ENCODE data around the gene ADAMTS2.

The ADAMTS2 gene

DNA sequence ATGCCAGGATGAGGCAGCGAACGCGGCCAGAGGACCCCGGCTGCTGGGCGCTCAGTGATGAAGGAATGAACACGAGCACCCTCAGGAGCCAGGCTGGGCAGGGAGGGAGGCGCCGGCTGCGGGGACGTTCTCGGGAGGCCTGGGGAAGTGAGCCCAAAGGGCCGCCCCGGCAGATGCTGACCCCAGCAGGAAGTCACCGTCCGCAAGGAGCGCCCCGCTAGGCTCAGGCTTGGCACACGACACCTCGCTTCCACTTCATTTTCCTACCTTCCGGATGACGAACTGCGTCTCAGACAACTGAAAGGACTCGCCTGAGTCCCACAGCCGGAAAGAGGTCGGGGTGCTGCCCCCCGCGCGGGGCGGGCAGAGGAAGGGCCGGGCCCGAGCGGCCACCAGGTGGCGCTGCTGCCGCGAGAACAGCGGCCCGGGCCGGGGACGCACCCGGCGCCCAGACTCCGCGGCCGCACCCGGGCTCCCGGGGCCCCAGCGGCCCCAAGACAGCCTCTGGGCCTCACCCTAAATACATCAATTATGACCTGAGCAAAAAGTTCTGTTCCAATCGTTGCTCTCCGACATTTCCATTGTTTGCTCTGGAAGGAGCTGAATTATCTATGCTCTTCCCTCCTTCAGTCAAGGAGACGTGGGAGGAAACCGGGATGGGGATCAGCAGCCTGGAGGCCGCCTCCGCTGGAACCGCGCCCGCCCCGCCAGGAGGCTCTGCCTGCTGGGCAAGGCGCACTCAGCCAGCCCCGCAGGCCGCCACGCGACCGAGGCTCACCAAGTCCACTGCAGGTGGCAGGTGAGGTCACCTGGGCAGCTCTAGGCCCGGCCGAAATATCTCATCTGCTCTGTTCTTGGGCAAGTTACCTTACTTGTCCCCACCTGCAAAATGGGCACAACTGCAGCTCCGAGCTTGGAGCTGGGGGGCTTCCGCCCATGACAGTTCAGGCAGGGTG, 178.1 kb downstream of the ADAMTS2 start:
- peak; percentile 39 for DNase-seq

DNA sequence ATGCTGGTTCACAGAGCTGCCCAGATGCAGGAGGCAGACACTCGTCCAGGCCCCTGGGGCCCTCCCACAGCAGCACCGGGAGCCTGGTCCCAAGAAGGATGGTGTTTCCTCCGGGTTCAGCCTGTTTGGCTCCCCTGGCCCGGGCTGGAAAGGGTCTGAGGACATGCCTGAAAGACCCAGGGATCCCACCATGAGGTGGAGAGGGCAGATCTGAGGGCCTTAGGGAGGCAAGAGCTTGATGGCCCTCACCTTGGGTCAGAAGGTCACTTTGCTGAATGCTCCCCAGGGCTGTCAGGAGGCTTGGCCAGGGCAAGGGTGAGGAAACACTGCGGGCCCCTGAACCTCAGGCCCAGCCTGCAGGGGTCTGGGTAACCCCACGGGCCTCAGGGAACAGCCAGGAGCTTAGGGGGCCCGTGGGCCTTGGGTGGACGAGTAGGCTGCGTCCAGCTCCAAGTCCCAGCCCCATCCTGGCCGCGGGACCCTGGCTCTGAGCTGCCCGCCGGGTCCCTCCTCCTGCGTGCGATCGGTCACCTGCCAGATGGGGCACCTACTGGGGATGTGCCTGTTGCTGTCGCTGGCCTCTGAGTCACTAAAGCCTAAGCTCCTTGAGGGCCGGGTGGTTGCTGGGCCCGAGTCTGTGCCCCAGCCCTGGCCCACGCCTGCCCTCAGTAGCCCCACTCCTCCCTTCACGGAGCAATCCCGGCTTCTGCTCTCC, 178.9 kb downstream of the ADAMTS2 start:
- DNase-seq, result no peak

DNA sequence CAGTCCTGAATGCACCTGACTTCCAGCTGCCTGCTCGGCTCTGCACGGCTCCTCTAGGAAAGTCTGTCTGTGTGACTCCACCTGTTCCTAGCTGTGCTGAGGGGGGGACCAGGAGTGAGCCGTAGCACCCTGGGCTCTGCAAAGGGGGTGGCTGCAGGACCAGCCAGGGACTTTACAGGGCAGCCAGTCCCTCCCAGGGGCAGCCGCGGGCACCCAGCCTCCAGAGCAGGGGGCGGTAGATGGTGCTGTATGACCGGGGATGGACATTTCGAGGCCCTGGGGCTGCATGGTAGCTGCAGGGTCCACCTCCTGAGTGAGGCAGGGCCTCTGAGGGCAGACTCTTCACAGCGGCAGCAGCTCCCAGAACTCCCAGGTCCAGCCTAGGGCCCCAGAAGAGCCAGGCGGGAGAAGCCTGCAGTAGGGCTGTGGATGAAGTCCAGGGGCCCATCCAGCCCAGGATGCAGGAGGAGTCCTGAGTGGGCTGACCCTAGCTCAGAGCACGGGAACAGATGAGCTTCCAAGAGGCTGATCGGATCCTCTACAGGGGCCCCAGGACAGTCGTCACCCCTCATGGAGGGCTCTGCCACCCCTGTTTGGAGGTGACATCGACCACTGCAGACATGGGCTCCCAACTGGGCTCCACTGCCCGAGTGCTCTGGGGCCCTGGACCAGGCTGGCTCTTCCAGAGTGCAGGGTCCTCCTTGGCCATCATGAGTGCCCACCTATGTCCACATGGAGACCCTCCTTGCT, 179.7 kb downstream of the ADAMTS2 start:
- no peak for DNase-seq

DNA sequence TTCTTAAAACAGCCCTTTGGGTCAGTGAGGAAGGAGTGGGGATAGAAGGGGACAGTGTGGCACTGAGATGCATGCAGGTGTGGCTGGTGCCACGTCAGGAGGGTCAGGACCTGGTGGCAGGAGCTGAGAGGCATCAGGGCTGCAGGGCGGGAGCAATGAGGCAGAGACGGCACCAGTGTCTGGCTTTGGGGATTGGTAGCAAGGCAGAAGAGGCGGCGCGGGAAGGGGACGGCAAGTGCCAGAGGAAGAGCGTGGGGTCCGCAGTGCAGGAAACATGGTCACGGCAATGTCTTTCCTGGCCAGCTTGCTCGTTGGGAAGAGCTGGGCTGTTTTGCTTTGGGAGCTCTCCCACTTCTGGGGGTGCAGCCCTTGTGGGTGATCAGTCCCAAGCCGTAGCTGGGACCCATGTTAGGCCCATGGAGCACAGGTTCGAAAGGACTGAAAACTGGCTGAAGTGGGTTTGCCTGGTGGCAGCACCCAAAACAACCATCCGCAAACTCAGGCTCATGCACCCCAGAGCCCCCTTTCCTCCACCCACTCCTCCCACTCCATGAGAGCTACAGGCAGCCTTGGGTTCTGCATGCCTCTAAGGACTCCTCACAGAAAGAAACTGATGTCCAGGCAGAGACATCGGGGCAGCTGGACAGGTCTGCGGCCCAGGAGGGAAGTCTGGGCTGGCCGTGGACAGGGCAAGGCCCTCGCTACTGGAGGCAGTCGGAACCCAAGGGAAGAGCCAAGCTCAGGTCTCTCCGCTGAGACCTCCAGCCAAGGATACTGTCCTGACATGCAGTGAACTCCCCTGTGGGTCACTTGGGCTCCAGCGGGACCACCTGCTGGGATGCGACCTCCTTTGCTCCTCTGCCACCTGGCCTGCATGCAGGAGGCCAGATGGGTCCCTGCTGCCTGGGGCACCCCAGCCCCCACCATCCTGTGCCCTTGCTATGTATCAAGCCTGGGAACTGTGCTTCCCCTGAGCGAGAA, 180.6 kb downstream of the ADAMTS2 start:
- DNase-seq, result no peak

DNA sequence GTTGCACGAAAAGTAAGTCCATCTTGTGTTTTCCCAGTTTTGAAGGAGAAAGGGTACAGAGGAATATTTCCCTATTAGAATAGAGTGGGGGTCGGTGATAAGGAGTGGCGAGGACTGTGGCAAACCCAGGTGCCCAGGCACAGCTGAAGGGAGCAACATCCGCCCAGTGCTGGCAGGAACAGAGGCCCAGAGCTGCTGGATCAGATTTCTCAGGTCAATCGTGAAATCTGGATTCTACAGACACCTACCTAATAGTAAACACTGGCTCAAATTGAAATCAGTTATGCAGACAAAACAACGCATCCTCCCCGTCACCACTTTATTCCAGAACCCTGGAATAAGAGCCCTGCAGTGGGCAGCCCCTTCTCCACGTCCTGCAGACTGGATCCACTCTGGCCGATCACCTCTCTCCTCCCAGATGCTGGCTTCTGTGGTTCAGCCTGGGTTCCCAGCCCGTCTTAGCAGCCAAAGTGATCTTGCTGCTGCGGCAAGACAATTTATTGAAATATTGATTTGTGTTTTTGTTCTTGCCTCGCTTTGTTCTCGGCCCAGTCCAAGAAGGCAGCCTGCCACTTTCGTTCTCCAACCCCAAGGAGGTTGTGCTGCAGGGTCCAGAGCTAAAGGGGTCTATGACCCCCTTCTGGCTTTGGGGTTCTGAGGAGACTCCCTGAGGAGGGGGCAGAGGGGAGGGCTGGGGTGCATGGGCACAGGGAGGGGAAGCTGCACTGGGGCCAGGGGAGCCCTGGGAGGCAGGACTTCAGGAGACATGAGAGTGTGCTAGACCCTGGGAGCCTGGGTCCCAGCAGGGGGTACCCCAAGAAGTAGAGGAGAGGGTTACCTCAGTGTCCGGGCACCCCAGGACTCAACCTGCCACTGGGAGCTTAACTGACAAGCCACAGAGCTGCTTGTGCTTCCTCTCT, 181.8 kb downstream of the ADAMTS2 start:
- DNase-seq, result no peak

DNA sequence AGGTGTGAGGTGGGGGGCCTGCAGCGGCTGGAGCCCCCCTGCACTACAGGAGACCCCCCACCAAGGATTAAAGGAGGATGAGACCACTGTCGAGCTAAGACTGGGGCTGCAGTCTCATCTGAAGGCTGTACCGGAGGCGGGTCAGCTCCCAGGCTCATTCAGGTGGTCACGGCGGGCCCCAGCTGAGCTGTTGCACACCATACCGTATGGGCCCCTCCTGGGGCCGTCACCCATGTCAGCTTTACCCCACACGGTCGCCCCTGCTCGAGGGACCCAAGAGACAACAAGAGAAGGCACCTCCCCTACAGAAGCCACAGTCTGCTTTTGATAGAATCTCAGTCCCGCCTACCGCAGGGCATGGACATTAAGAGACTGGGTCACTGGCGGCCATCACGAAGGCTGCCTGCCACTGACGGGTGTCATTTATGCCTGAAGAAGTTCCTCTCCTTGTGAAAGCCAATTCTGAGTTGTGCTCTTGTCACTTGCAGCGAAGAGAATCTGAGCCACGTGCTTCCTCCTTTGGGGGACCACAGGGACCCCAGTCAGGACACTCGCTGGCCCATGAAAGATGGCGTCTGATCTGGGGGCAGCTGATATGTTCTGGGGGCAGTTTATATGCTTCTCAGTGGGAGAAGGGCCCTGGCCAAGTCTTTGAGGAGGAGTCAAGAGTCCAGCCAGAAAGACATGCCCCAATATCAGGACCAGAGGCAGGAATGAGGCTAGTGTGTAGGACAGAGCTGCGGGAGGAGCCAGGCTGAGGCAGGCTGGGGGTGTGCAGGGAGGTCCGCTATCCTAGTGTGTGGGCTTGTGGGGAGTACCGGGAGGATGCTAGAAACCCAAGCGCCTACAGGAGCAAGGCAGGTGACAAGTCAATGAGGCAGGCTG, 182.7 kb downstream of the ADAMTS2 start:
- no peak for DNase-seq

DNA sequence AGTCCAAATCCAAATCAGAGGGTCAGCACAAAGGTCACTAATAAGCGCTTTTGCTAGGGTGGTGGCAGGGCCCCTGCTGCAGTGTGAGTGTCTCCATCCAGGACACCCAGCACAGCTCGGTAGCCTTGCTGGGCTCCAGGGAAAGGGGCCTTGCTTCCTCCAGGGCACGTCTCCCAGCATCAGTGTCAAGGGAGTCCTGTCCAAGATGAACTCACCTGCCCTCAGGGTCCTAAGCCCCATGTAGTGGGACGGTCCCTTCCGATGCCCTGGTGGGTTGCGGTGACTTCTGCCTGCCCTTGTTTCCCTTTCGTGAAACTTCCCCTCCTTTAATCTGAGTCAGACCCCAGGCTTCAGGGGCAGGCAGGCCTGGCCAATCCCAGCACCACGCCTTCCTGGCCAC, 183.4 kb downstream of the ADAMTS2 start:
- no peak for DNase-seq

DNA sequence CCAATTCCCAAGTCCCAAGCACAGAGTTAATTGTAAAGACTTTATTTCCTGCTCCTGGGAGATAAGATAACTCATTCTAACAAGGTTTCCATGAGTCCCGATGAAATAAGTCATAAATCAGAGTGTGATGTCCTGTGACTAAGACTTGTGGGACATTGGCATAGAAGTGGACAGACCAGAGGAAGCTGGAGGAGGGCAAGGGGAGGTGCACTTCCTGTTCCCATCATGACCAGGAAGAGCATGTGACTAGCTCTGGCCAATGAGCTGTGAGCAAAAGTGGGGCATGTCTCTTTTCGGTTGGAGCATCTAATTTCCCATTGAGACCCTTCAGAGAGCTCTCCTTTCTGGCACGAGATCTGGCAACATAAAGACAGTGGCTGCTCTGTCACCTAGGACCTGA, 184.7 kb downstream of the ADAMTS2 start:
- peak; percentile 8 for DNase-seq

DNA sequence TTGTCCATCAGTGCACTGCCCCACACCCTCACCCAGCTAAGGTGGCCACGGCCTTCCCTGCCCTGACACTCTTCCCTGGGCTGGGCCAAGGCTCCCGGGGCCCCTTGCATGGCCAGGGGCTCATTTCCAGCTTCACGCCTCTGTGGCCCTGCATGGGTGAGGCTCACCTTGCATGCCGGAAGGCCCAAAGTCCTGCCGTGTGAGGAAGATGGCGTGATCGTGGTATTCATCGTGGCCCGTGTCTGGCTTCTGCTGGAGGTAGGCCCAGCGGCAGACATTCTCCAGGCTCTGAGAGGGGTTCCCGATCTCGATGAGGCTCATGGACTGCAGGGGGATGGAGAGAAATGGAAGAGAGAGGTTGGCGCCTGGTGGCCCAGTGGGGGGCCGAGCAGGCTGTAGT, 186.7 kb downstream of the ADAMTS2 start:
- DNase-seq, result no peak

DNA sequence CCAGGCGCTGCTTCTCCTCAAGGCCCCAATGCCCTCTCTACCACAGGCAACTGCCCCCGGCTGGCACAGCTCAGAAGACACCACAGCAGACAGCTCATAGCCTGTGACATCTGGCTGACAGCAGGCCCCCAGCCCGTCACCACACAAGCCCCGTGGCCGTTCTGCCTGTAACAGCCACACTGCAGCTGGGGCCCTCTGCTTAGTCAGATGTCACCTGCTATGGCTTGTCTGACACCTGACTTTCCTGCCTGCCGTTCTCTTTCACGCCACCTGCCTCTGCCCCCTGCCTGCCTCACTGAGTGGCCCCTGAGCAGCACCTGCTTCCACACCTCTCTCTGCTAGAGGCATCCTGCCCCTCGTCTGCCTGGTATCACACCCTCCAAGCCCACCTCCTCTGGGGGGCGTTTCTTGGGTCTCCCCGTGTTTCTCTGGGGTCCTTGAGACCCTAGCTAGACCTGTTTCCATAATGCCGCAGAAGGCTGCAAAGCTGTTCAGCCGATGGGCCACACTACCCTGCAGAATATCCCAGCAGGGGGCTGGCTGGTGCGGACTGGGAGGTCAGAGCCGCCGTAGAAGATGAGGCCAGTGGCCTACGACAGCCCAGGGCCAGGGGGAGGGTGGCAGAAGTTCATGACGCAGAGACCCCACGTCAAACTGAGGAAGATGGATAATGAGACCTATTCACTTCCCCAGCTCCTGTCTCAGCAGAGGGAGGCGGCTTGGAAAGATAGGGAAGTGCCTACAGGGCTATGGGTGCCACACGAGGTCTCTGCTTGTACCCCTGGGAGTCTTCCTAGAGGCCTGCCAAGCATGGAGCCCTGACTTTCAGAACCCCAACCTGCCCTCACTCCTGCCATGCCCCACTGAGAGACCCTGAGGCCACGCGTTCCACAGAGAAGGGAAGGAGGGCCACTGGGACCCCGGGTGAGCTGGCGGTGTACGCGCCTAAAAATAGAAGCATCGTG, 190.0 kb downstream of the ADAMTS2 start:
- no peak for DNase-seq

DNA sequence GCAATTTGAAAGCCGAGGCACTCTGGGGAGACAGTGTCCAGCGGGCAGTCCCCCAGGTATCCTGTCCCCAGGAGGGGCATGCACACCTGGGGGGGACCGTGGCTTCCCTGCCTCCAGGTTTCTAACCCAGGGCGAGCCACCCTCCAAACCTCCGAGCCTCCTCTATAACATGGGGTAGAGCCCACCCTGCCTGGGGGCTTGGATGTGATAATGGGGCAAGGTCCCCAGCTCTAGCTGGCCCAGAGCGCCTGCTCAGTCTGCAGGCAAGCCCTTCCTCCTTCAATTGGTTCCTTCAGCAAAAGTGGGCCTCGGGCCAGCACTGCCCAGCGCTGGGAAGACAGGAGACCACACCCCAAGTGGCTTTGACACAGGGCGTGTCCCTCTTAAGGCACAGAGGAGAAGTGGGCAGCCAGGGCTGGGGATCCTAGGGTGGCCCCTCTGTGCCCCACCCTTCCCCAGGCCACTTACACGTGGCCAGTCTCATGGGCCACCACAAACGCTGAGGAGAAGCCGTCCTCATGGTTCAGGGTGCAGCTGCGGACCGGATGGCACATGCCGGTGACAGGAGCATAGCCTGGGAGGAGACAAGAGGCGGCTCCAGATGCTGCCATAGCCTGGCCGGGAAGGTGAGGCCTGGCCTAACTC, 190.8 kb downstream of the ADAMTS2 start:
- no peak for DNase-seq

DNA sequence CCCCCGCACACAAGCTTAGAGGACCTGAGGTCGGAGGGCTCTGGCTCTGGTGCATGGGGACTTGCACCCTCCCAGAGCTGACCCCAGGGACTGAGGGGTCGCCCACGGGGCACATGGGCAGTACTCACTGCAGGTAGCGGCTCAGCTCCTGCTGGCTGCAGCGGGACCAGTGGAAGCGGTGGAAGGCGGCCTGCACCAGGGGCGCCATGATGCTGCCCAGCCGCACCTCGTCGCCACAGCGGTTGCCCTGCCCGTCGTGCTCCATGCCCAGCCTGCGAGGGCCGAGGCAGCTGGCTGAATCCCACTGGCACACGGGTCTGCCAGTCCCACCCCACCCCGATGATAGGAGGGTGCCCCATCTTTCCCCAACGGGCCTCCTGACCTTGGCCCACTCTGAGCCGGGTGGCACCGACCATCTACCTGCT, 191.3 kb downstream of the ADAMTS2 start:
- DNase-seq, result no peak

DNA sequence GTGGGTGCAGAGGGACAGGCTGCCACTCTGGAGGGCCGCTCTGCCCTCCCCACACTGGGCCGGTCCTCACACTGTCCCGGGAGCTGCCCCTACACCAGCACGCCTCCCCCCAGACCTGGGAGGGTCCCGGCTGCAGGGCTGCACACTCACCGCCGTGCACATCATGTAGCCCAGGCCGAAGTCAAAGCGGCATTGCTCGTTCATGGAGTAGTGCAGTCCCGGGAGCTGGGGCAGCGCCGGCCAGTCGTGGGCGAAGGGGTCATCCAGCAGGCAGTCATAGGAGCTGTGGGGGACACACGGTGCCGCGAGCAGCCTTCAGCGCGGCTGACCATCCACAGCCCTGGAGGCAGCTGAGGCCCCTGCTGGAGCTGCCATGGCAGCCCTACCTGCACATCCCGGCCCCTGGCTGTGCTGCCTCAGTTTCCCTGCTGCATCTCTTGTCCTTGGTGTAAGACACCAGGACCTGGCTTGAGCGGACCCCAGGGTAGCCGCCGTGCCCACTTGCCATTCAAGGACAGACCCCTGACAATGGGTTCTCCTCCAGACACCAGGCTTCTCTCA, 191.8 kb downstream of the ADAMTS2 start:
- no peak for DNase-seq

DNA sequence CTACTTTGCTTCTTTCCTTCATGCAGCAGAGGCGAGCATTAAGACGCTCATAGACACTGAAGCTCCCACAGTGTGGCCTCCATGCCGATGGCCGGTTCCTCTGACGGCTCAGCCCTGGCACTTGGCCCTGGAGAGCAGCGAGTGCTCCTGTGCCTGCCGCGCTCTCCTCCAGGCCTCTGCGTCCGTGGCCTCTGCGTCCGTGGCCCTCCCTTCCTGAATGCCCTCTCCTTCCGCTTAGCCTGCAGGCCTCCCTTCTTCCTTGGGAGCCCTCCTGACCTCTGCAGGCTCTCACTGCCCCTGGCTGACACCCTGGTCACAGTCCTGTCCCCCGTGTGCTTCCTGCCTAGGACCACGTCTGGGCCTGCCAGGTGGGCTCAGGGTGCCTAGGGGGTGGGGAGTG, 192.3 kb downstream of the ADAMTS2 start:
- DNase-seq, result no peak

DNA sequence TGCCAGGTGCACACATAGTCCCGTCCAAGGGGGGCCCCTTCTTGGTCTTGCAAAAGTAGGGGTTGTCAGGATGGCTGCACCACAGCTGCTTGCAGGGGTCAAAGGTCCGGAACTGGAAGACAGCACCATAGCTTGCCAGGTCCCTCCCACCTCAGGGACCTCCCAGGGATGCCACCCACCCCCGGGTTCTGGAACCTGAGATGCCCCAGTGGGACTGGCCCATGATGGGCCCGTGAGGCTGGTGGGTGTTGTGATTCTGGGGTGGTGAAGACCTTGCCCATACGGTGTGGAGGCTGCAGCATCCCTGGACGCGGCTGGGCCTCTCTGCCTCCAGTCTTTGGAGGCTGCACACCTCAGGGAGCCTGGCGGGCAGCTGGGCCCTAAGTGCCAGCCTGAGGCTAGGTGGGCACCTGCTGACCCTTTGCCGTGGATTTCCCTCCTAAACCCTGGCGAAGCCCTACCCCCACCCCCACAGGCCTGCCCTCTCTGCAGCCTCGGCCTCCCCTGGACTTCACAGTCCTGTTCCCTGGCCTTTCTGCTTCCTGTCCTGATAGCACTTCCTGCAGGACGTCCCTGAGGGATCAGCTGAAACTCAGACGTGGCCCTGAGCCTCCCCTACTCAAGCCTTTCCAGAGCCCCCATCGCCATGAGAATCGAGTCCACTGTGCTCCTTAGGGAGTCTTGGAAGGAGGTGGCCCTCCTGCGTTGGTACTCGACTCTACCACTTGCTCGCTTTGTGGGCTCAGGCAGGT, 192.9 kb downstream of the ADAMTS2 start:
- no peak for DNase-seq

DNA sequence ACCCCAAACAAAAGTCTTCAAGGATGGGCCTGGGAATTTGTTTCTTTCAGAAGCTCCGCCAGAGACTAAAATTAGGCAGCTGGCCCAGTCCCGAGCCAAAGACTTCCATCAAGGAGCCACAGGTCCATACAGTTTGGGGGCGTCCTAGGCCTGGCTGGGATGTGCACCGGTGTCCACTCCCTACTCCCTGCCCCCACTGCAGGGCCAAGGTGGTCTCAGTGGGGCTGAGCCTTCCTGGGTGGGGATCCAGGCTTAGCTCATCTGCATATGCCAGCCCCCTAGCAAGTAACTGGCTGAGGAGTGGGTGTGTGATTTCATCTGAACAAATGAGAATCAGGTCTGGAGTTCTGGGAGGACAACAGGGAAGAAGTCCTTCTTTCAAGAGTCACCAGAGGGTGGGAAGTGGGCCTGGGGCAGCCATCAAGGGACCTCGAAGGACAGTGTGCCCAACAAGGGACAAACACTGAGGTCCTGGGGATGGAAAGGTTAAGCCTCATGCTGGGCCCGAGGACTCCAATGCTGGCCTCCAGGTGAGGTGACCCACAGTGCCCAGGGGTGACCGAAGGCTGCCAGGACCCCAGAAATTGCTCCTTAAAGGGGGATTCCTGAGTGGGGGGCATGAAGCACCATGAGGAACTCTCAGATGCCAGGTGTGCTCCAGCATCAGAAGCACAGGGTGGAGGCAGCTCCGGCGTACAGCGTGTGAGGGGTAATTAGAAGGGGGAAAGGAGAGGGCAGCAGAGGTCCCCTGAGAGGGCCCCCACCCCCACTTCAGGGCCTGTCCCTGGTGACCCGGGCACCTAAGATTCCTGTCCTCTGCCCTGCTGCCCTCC, 193.8 kb downstream of the ADAMTS2 start:
- DNase-seq, result no peak
